OCI-LY7 (cell line): ENCODE data around the gene OR2V2. TPM values are rescaled to one million over a fixed set of nuclear protein-coding genes. Genes with fewer than 3 reads are reported as not detected.
"Not testable (repeated sequence)": the region's sequence is repeated elsewhere in the genome, so short reads cannot be mapped to it uniquely, and the experiment has no call there.

Experiments
- BruUV-seq: library from RNA; stranded (reverse); fragments of 400-500 nt; replicated peaks from 2 replicates; lab custom pipeline; 2021; lab: Mats Ljungman, UMichigan
- CTCF ChIA-PET: fragments of 300-600 bp; sonication (Branson Sonifier 250); formaldehyde crosslinking; loops from one replicate; lab custom pipeline; 2022; ENCODE audit warnings: antibody characterized with exemption; ENCODE audit not compliant: unreplicated experiment; lab: Charles Lee
- POLR2A ChIA-PET: fragments of 300-600 bp; sonication (Branson Sonifier 250); formaldehyde crosslinking; loops from one replicate; lab custom pipeline; 2022; ENCODE audit warnings: antibody characterized with exemption; lab: Charles Lee
- DNase-seq: peaks from one replicate; pipeline ENCODE4 v3.0.0-alpha.2; 2015; ENCODE audit warnings: low spot score
- H2AFZ ChIP-seq: fragments of 200-600 bp; sonication (generic), shearing (Covaris generic); 2 replicates; pipeline ENCODE4 v1.6.1; 2014; ENCODE audit warnings: mild to moderate bottlenecking, antibody characterized with exemption, low read length, moderate library complexity
- H3K27ac ChIP-seq: fragments of 200-600 bp; sonication (generic); 2 replicates; pipeline ENCODE4 v1.5.1; 2014; ENCODE audit warnings: mixed run types, low read depth, mild to moderate bottlenecking, moderate library complexity, low read length, inconsistent platforms; ENCODE audit not compliant: poor library complexity, severe bottlenecking
- H3K36me3 ChIP-seq: fragments of 200-600 bp; sonication (generic); 2 replicates; pipeline ENCODE4 v1.6.1; 2014; ENCODE audit warnings: mild to moderate bottlenecking, antibody characterized with exemption, low read length, moderate library complexity, mixed read lengths; ENCODE audit not compliant: insufficient read depth
- H3K4me1 ChIP-seq: fragments of 200-600 bp; sonication (generic); 2 replicates; pipeline ENCODE4 v1.5.1; 2014; ENCODE audit warnings: mild to moderate bottlenecking, low read length; ENCODE audit not compliant: insufficient read depth, poor library complexity, severe bottlenecking
- H3K4me2 ChIP-seq: fragments of 200-600 bp; sonication (generic); 2 replicates; pipeline ENCODE4 v1.6.1; 2014; ENCODE audit warnings: mild to moderate bottlenecking, low read length
- H3K4me3 ChIP-seq: fragments of 200-600 bp; sonication (generic); 2 replicates; pipeline ENCODE4 v1.5.1; 2014; ENCODE audit warnings: mild to moderate bottlenecking, low read depth, low read length; ENCODE audit not compliant: poor library complexity, severe bottlenecking
- H3K79me2 ChIP-seq: fragments of 200-600 bp; sonication (generic); 2 replicates; pipeline ENCODE4 v1.6.1; 2016; ENCODE audit warnings: low read depth, mild to moderate bottlenecking, low read length, moderate library complexity, mixed read lengths; ENCODE audit not compliant: insufficient read depth
- H3K9me2 ChIP-seq: fragments of 200-600 bp; sonication (generic); 2 replicates; pipeline ENCODE4 v1.6.1; 2016; ENCODE audit warnings: mild to moderate bottlenecking, low read length, mixed read lengths; ENCODE audit not compliant: insufficient read depth
- H3K9me3 ChIP-seq: fragments of 200-600 bp; sonication (generic); 2 replicates; pipeline ENCODE4 v1.6.1; 2014; ENCODE audit warnings: mild to moderate bottlenecking, mixed run types, low read length, mixed read lengths
- H4K20me1 ChIP-seq: fragments of 200-600 bp; sonication (generic); 2 replicates; pipeline ENCODE4 v1.6.1; 2014; ENCODE audit warnings: mild to moderate bottlenecking, antibody characterized with exemption, low read length, moderate library complexity, mixed read lengths; ENCODE audit not compliant: insufficient read depth
- CTCF ChIP-seq: fragments of 200-600 bp; sonication (generic); conservative IDR thresholded peaks from 2 replicates; pipeline ENCODE4 v1.5.1; 2014; ENCODE audit warnings: mild to moderate bottlenecking, antibody characterized with exemption, low read length, moderate library complexity, mixed read lengths
- EZH2phosphoT487 ChIP-seq: fragments of 200-600 bp; sonication (generic); IDR thresholded peaks from 2 replicates; pipeline ENCODE4 v1.6.1; 2018; ENCODE audit warnings: low read depth, borderline replicate concordance, mild to moderate bottlenecking, mixed run types, antibody characterized with exemption, low read length, moderate library complexity, mixed read lengths
- intact Hi-C: fragments of 100-400 bp; cut with micrococcal nuclease; formaldehyde crosslinking; loops from one replicate; pipeline ENCODE4 v1.10.0; 2022; ENCODE audit not compliant: unreplicated experiment
- total RNA-seq, 2 experiments: library from RNA; depleted of rRNA in 1 of 2; stranded (reverse); fragments of >200 nt in 1 of 2; shearing (Covaris generic) in 1 of 2; gene quantifications; 2 replicates each; pipeline ENCODE4 v1.2.3, GENCODE V29; 2014 to 2022

Gene OR2V2
- total RNA-seq, 2 experiments from 2014 or later: 0.06 TPM; not detected in 1

GRCh38 chr5:181176254-181176952 is 29.0 kb downstream of the OR2V2 start:
- Histone ChIP-seq H3K27ac (no peak overlapping the region), H3K9me3 (no peaks in the 10 kb centered on the region), H3K4me3 (no peak overlapping the region), H4K20me1 (no peaks in the 10 kb centered on the region), H3K4me1 (peaks cover 12% of the 10 kb centered on the region), H3K4me2 (no peak overlapping the region), H3K79me2 (peaks cover 8% of the 10 kb centered on the region; the same call in 1 of the 2 replicates), H3K9me2 (no peaks in the 10 kb centered on the region), H3K36me3 (no peaks in the 10 kb centered on the region), H2AFZ (no peak overlapping the region)
- TF ChIP-seq CTCF (no peak), EZH2phosphoT487 (no peak)
- no peak for DNase-seq
- POLR2A ChIA-PET: interaction anchor here (0.8 kb wide), 1 partner anchor 8 kb away, joined by 3 read pairs; no protein-coding TSS in a partner anchor
- intact Hi-C loops: no loop called here
- no TSS peak for BruUV-seq
- CTCF ChIA-PET: no interaction called here

GRCh38 chr5:181177559-181177958 is 30.2 kb downstream of the OR2V2 start:
- not testable (repeated sequence) for BruUV-seq, H3K4me3 ChIP-seq, H2AFZ ChIP-seq

GRCh38 chr5:181181650-181182565 is 34.5 kb downstream of the OR2V2 start:
- ChIA-PET POLR2A (interaction anchor here (1.0 kb wide), 1 partner anchor 12 kb away, joined by 4 read pairs; no protein-coding TSS in a partner anchor), CTCF (interaction anchor here (1.2 kb wide), 1 partner anchor 9 kb away, joined by 6 read pairs; no protein-coding TSS in a partner anchor)
- no peaks in the 10 kb centered on the region for H3K9me3 ChIP-seq
- H4K20me1 ChIP-seq: no peaks in the 10 kb centered on the region
- peak overlapping the region; percentile 36 for H3K4me2 ChIP-seq
- H2AFZ ChIP-seq: peak overlapping the region; percentile 41; the same call in 1 of the 2 replicates
- H3K79me2 ChIP-seq: no peaks in the 10 kb centered on the region
- TF ChIP-seq EZH2phosphoT487 (no peak), CTCF (peak; percentile 93)
- no peak overlapping the region for H3K27ac ChIP-seq
- peaks cover 28% of the 10 kb centered on the region for H3K4me1 ChIP-seq
- H3K4me3 ChIP-seq: no peak overlapping the region
- H3K9me2 ChIP-seq: no peaks in the 10 kb centered on the region
- DNase-seq: peak; percentile 87
- intact Hi-C loops: no loop called here
- BruUV-seq: no TSS peak
- no peaks in the 10 kb centered on the region for H3K36me3 ChIP-seq

More at GRCh38 chr5:181177559-181177958, 30.2 kb downstream of the OR2V2 start:
- intact Hi-C loops, H4K20me1 ChIP-seq, DNase-seq, H3K4me1 ChIP-seq, H3K79me2 ChIP-seq, H3K9me3 ChIP-seq, H3K4me2 ChIP-seq, H3K36me3 ChIP-seq, H3K9me2 ChIP-seq, H3K27ac ChIP-seq, CTCF ChIA-PET: not testable (repeated sequence)
- POLR2A ChIA-PET: interaction anchor here (0.6 kb wide), 1 partner anchor 374 kb away, joined by 3 read pairs; no protein-coding TSS in a partner anchor
